Stimulated activated CD4-positive, alpha-beta T cell treated with anti-CD3 and anti-CD28 coated beads, Interleukin-4, amount 100 ng/mL, for 4 hours (primary cell): ENCODE data around the gene EIF4EBP2.
A peak's percentile ranks its signal among the peaks of the same experiment; 100 is the strongest.

ENCODE experiments used
- DNase-seq, 2 experiments: peaks; one replicate each; pipeline ENCODE4 v3.0.0-alpha.2; 2020

The EIF4EBP2 gene

GRCh38 chr10:70462349-70462984 is 58.5 kb downstream of the EIF4EBP2 start:
- DNase-seq: no peak

- DNase-seq: no peak
These were observed 61.3 kb downstream of the EIF4EBP2 start for GRCh38 chr10:70465278-70465677.

DNA sequence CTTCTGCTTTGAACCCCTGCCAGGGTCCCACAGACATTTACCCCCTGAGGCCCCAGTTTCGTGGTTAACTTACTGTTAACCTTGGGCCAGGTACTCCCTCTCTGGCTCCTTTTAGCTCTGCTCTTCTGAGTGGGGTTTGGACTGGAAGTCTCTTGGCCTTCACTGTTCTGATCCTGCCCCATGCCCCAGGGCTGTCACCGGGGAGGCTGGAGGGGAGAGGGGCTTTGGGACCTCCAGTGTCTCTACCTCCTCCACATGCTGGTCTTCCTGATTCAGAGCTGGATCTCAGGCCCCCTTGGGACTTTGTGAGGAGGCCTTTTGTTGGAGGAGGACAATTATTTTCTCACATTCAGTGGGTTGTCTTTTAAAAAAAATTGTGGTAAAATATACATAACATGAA is 61.9 kb downstream of the EIF4EBP2 start:
- DNase-seq: no peak

DNA sequence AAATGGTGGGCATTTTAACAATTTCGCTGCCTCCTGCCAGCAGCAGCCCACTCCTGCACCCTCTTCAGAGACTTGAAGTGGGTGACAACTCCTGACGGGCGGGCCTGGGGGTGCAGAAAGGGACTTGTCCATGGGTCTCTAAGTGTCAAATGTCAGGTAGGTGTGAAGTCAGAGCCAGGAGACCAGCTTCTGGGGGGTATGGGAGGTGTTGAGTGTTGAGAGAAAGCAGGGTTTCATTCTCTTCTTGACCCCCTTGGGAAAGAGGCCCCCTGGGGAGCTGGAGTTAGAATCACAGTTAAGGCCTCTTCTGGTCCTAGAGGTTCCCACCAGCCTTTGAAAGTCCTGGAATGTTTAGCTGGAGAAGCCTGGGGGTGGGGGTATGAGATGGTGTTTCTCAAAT is 63.0 kb downstream of the EIF4EBP2 start:
- DNase-seq: no peak

- DNase-seq: no peak
These were observed 69.0 kb downstream of the EIF4EBP2 start for GRCh38 chr10:70472799-70473454.

- DNase-seq: no peak
These were observed 70.8 kb downstream of the EIF4EBP2 start for GRCh38 chr10:70474780-70475179.

- no peak for DNase-seq
These were observed 71.7 kb downstream of the EIF4EBP2 start for GRCh38 chr10:70475661-70476060.

DNA sequence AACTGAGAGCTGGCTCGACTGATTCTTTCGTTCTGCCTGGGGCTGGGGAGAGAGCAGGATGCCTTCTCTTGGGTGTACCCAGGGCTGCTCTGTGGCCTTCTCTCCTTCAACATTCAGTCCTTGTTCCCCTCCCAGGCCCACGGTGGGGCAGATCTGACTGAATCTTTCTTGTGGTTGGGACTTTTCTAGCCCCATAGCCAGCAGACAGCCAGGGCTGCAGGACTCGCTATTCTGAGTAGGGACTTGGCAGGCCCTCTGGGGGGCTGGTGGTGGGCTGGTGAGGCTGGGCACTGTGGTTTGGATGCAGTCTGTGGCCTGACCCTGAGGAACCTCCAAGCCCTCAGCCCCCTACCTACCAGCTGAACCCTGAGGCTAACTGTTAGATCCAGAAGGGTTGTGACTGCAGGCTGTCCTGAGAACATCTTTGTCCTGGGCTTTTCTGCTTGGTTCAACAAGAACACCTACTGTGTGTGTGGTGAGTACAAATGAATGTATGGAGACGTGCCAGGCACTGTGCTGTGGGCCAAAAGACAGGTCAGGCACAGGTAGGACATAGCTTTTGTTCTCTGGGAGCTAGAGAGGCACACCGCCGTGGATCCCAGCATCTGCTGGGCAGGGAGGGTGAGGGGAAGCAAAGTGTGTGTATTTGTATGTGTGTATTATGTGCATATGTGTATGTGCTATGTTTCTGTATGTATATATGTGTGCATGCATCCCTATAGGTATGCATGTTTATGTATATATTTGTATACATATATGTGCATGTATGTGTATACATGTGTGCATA is 72.5 kb downstream of the EIF4EBP2 start:
- DNase-seq: no peak

GRCh38 chr10:70477661-70478162 is 73.8 kb downstream of the EIF4EBP2 start:
- DNase-seq: peak; percentile 70 to 93
